ENCODE results near the gene INPP5E. TPM values are rescaled to one million over a fixed set of nuclear protein-coding genes. Genes with fewer than 3 reads are reported as not detected.

Gene INPP5E
- total RNA-seq, 4 donors from 2014 or later: 8.4 to 17.1 (median 12.5) TPM

GRCh38 chr9:136483589-136484152, 44.0 kb upstream of the INPP5E start:
- intact Hi-C loops (cut with DNase I): loop anchor here (10.0 kb wide), 1 partner anchor 211 kb away; no protein-coding TSS in a partner anchor
- TF ChIP-seq POLR2A (IDR thresholded peaks at IDR 0.05; ENCODE audit: low read depth) (no peak), CTCF (IDR thresholded peaks at IDR 0.05) (no peak), POLR2AphosphoS5 (IDR thresholded peaks at IDR 0.05) (peak; percentile 76 to 81)

GRCh38 chr9:136482793-136483588, 43.3 kb upstream of the INPP5E start, which contains the start of gene SEC16A:
Gene SEC16A (minus strand): TSS chr9:136483040. CDS start chr9:136477615, 5,425 bp downstream.
- peak within 1 kb of the TSS; percentile 91 to 100 (median 98) for H3K27ac ChIP-seq (replicated peaks in 1 of 4)
- intact Hi-C loops (cut with DNase I): loop anchor here (10.0 kb wide), 1 partner anchor 212 kb away; no protein-coding TSS in a partner anchor
- peak; percentile 100 for DNase-seq (ENCODE audit: extremely low spot score)
- no peaks in the 10 kb centered on the region for H3K9me3 ChIP-seq
- TF ChIP-seq EP300 (IDR thresholded peaks at IDR 0.05) (no peak), POLR2A (IDR thresholded peaks at IDR 0.05; ENCODE audit: low read depth) (peak; percentile 94), POLR2AphosphoS5 (IDR thresholded peaks at IDR 0.05) (peak; percentile 95)
- peaks cover 0 to 18% (median 10%) of the 10 kb centered on the region in 4 donors for H3K36me3 ChIP-seq
- peaks cover 21 to 46% (median 40%) of the 10 kb centered on the region in 4 donors for H3K4me1 ChIP-seq
- WGBS: under 1% methylated on average over 36 of the region's 109 CpGs
- H3K4me3 ChIP-seq: peak within 1 kb of the TSS; percentile 67 to 99 (median 95)
- no peaks in the 10 kb centered on the region for H3K27me3 ChIP-seq

More at GRCh38 chr9:136483589-136484152, 44.0 kb upstream of the INPP5E start:
- Histone ChIP-seq H3K27me3 (no peaks in the 10 kb centered on the region), H3K4me1 (peaks cover 26 to 50% (median 46%) of the 10 kb centered on the region in 4 donors), H3K4me3 (peak overlapping the region; percentile 67 to 99 (median 81)), H3K27ac (replicated peaks in 1 of 4) (peak overlapping the region; percentile 91 to 100 (median 98)), H3K36me3 (peaks cover 0 to 13% (median 9%) of the 10 kb centered on the region in 4 donors), H3K9me3 (no peaks in the 10 kb centered on the region)
- 0% methylated on average over 2 of the region's 63 CpGs for WGBS
- peak; percentile 96 for DNase-seq (ENCODE audit: extremely low spot score)

GRCh38 chr9:136482046-136482792, 42.6 kb upstream of the INPP5E start:
- no peak for TF ChIP-seq POLR2AphosphoS5 (IDR thresholded peaks at IDR 0.05)
- no peak for TF ChIP-seq CTCF (IDR thresholded peaks at IDR 0.05)
- under 1% methylated on average over 25 of the region's 39 CpGs for WGBS
- Histone ChIP-seq H3K27ac (replicated peaks in 1 of 4) (peak overlapping the region; percentile 91 to 100 (median 98)), H3K9me3 (no peaks in the 10 kb centered on the region), H3K36me3 (peaks cover 3 to 25% (median 16%) of the 10 kb centered on the region in 4 donors), H3K27me3 (no peaks in the 10 kb centered on the region), H3K4me1 (peaks cover 21 to 46% (median 40%) of the 10 kb centered on the region in 4 donors), H3K4me3 (peak overlapping the region; percentile 67 to 99 (median 95))
- intact Hi-C loops (cut with DNase I): loop anchor here (10.0 kb wide), 1 partner anchor 213 kb away; no protein-coding TSS in a partner anchor
- DNase-seq (ENCODE audit: extremely low spot score): no peak

- H3K4me1 ChIP-seq: peaks cover 21 to 46% (median 40%) of the 10 kb centered on the region in 4 donors
- 50% methylated on average over 5 of the region's 5 CpGs for WGBS
- intact Hi-C loops (cut with DNase I): loop anchor here (10.0 kb wide), 1 partner anchor 213 kb away; no protein-coding TSS in a partner anchor
These were observed 41.9 kb upstream of the INPP5E start for GRCh38 chr9:136481558-136481957.

More at GRCh38 chr9:136481558-136481957, 41.9 kb upstream of the INPP5E start:
- Histone ChIP-seq H3K27ac (replicated peaks in 1 of 4) (peak overlapping the region; percentile 91 to 100 (median 98)), H3K36me3 (peaks cover 10 to 32% (median 22%) of the 10 kb centered on the region in 4 donors), H3K9me3 (no peaks in the 10 kb centered on the region), H3K27me3 (no peaks in the 10 kb centered on the region), H3K4me3 (peak overlapping the region; percentile 67 to 99 (median 95))
- DNase-seq (ENCODE audit: extremely low spot score): no peak
- TF ChIP-seq POLR2AphosphoS5 (IDR thresholded peaks at IDR 0.05) (no peak), CTCF (IDR thresholded peaks at IDR 0.05) (no peak), EP300 (IDR thresholded peaks at IDR 0.05) (no peak), POLR2A (IDR thresholded peaks at IDR 0.05; ENCODE audit: low read depth) (no peak)

All from esophagus muscularis mucosa (tissue), 4 donors.